MM.1S (cell line): Measurements from ENCODE around the gene WBP11.

Experiments
- EZH2 ChIP-seq: fragments of 300-600 bp; sonication (generic); optimal IDR thresholded peaks from 2 replicates; pipeline ENCODE3; 2017; ENCODE audit warnings: low read depth, mild to moderate bottlenecking, antibody characterized with exemption, low read length, mixed read lengths
- EZH2phosphoT487 ChIP-seq: fragments of 300-600 bp; sonication (generic); IDR thresholded peaks from 2 replicates; pipeline ENCODE4 v1.6.1; 2018; ENCODE audit warnings: antibody characterized with exemption, low read length
- TF ChIP-seq, protein P1 (sequence below): fragments of 300-600 bp; sonication (generic); IDR thresholded peaks from 2 replicates; pipeline ENCODE4 v1.5.1; 2016; ENCODE audit warnings: antibody characterized with exemption, low read length, mixed read lengths

DNA sequence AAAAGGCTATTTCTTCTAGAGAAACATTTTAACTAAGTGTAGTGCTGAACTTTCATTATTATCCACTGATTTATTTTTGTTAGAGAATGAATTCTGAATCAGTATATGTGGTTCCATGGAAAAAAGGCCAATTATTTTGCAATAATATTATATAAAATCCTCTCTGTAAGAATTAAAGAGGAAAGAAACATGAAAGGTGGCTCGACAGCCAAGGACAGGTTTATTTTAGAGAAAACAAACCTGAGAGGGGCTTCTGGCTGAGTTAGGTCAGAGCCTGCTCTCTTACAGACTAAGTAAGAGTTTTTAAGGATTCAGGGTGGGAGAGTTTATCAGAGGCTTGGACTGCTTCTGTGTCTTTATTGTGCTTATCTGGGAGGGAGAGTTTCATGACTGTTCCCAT is 60.2 kb downstream of the WBP11 start:
- TF ChIP-seq, protein P1, sequence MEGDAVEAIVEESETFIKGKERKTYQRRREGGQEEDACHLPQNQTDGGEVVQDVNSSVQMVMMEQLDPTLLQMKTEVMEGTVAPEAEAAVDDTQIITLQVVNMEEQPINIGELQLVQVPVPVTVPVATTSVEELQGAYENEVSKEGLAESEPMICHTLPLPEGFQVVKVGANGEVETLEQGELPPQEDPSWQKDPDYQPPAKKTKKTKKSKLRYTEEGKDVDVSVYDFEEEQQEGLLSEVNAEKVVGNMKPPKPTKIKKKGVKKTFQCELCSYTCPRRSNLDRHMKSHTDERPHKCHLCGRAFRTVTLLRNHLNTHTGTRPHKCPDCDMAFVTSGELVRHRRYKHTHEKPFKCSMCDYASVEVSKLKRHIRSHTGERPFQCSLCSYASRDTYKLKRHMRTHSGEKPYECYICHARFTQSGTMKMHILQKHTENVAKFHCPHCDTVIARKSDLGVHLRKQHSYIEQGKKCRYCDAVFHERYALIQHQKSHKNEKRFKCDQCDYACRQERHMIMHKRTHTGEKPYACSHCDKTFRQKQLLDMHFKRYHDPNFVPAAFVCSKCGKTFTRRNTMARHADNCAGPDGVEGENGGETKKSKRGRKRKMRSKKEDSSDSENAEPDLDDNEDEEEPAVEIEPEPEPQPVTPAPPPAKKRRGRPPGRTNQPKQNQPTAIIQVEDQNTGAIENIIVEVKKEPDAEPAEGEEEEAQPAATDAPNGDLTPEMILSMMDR = no peak
- TF ChIP-seq EZH2 (no peak), EZH2phosphoT487 (no peak)
